Osteoblast (primary cell): Measurements from ENCODE around the gene RIMKLB. TPM values are rescaled to one million over a fixed set of nuclear protein-coding genes. Genes with fewer than 3 reads are reported as not detected.
"Not testable (repeated sequence)": the region's sequence is repeated elsewhere in the genome, so short reads cannot be mapped to it uniquely, and the experiment has no call there.

Experiments used
- DNase-seq: peaks from one replicate; pipeline ENCODE4 v3.0.0; 2011; ENCODE audit warnings: low spot score, mixed read lengths; ENCODE audit not compliant: insufficient read length; ENCODE audit errors: missing footprints
- H2AFZ ChIP-seq: 2 replicates; pipeline ENCODE4 v1.6.0; 2011; ENCODE audit warnings: mild to moderate bottlenecking, low read length
- H3K27ac ChIP-seq: 2 replicates; pipeline ENCODE4 v1.5.1; 2011; ENCODE audit warnings: mild to moderate bottlenecking, low read depth, low read length, moderate library complexity
- H3K27me3 ChIP-seq: 2 replicates; pipeline ENCODE4 v1.6.0; 2012; ENCODE audit warnings: mild to moderate bottlenecking, control low read depth, inconsistent platforms, low read length, moderate library complexity; ENCODE audit not compliant: insufficient read depth
- H3K36me3 ChIP-seq: 2 replicates; pipeline ENCODE4 v1.5.1; 2011; ENCODE audit warnings: mild to moderate bottlenecking, low read length, control low read depth, moderate library complexity; ENCODE audit not compliant: insufficient read depth
- H3K4me1 ChIP-seq: 2 replicates; pipeline ENCODE4 v1.5.1; 2011; ENCODE audit warnings: mild to moderate bottlenecking, low read length, control low read depth, moderate library complexity; ENCODE audit not compliant: insufficient read depth
- H3K4me2 ChIP-seq: 2 replicates; pipeline ENCODE4 v1.6.0; 2011; ENCODE audit warnings: mild to moderate bottlenecking, low read length; ENCODE audit not compliant: insufficient read depth
- H3K4me3 ChIP-seq: fragments of 200-600 bp; sonication (generic); 3 replicates; pipeline ENCODE4 v1.5.1; 2012; ENCODE audit warnings: mild to moderate bottlenecking, low read length, inconsistent platforms; ENCODE audit not compliant: insufficient read depth
- H3K79me2 ChIP-seq: 2 replicates; pipeline ENCODE4 v1.6.0; 2012; ENCODE audit warnings: mild to moderate bottlenecking, low read length, control low read depth, inconsistent platforms; ENCODE audit not compliant: insufficient read depth
- H3K9me3 ChIP-seq: 2 replicates; pipeline ENCODE4 v1.5.1; 2011; ENCODE audit warnings: low read depth, low read length, control low read depth
- H4K20me1 ChIP-seq: 2 replicates; pipeline ENCODE4 v1.6.0; 2012; ENCODE audit warnings: mild to moderate bottlenecking, low read length, control low read depth; ENCODE audit not compliant: insufficient read depth
- total RNA-seq: library from RNA; depleted of rRNA; stranded (reverse); fragments of >200 nt; gene quantifications from 2 replicates; pipeline ENCODE4 v1.2.3, GENCODE V29; 2012
- TF ChIP-seq, protein P1 (sequence below): IDR thresholded peaks from 2 replicates; pipeline ENCODE4 v1.5.1; 2011; ENCODE audit warnings: mild to moderate bottlenecking, low read depth, low read length, moderate library complexity; ENCODE audit errors: extremely low read depth

The RIMKLB gene
- total RNA-seq, 1 donor, result 35.5 TPM

DNA sequence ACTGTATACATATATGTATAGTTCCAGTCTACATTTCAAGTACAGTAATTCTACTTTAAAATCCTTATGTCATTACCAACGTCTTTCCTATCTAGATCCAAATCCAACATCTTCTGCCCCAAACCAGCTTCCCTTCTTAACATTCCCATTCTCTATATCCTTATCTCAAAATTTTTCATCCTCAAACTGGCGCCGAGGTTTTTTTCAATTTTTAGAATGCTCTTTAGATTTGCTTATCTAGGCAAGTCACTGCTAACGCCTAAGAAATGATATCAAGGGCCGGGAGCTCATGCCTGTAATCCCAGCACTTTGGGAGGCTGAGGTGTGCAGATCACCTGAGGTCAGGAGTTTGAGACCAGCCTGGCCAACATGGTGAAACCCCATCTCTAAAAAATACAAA lies 48.3 kb downstream of the RIMKLB start:
- peaks cover 8% of the 10 kb centered on the region for H3K4me1 ChIP-seq
- H3K4me2 ChIP-seq, result no peak overlapping the region
- TF ChIP-seq, protein P1, sequence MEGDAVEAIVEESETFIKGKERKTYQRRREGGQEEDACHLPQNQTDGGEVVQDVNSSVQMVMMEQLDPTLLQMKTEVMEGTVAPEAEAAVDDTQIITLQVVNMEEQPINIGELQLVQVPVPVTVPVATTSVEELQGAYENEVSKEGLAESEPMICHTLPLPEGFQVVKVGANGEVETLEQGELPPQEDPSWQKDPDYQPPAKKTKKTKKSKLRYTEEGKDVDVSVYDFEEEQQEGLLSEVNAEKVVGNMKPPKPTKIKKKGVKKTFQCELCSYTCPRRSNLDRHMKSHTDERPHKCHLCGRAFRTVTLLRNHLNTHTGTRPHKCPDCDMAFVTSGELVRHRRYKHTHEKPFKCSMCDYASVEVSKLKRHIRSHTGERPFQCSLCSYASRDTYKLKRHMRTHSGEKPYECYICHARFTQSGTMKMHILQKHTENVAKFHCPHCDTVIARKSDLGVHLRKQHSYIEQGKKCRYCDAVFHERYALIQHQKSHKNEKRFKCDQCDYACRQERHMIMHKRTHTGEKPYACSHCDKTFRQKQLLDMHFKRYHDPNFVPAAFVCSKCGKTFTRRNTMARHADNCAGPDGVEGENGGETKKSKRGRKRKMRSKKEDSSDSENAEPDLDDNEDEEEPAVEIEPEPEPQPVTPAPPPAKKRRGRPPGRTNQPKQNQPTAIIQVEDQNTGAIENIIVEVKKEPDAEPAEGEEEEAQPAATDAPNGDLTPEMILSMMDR, result no peak
- H2AFZ ChIP-seq, result no peak overlapping the region
- no peaks in the 10 kb centered on the region for H4K20me1 ChIP-seq
- no peak overlapping the region for H3K27ac ChIP-seq
- H3K9me3 ChIP-seq, result no peaks in the 10 kb centered on the region
- no peak overlapping the region for H3K4me3 ChIP-seq
- no peaks in the 10 kb centered on the region for H3K27me3 ChIP-seq
- DNase-seq, result no peak
- H3K79me2 ChIP-seq, result no peaks in the 10 kb centered on the region
- H3K36me3 ChIP-seq, result no peaks in the 10 kb centered on the region

GRCh38 chr12:8760076-8760475 lies 62.3 kb downstream of the RIMKLB start:
- H2AFZ ChIP-seq, DNase-seq, H3K27me3 ChIP-seq, H3K4me3 ChIP-seq, H3K4me1 ChIP-seq, H3K9me3 ChIP-seq, H3K27ac ChIP-seq, H3K79me2 ChIP-seq, H3K4me2 ChIP-seq, H4K20me1 ChIP-seq: not testable (repeated sequence)
- H3K36me3 ChIP-seq, result peaks cover 14% of the 10 kb centered on the region

DNA sequence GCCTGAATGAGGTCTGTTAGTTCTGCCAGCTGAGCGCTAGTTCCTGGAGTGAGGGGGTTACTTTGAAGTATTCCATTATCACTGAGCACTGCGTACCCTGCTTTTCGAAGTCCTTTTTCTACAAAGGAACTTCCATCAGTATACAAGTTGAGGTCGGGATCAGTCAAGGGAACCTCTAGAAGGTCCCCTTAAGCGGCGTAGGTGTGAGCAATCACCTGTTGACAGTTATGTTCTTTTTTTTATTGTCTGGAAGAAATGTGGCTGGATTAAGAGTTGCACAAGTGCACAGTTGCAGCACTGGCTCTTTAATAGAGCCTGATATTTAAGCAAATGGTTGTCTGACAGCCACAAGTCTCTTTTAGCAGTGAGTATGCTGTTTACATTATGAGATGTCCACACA lies 64.9 kb downstream of the RIMKLB start:
- not testable (repeated sequence) for DNase-seq, H3K27ac ChIP-seq, H3K4me1 ChIP-seq, H2AFZ ChIP-seq, H3K36me3 ChIP-seq, H3K4me2 ChIP-seq, H3K27me3 ChIP-seq, H3K79me2 ChIP-seq, H4K20me1 ChIP-seq, H3K4me3 ChIP-seq, H3K9me3 ChIP-seq

- H3K4me3 ChIP-seq, H2AFZ ChIP-seq, H3K4me2 ChIP-seq, H3K4me1 ChIP-seq, H3K36me3 ChIP-seq, H3K9me3 ChIP-seq, H4K20me1 ChIP-seq, H3K27me3 ChIP-seq, H3K27ac ChIP-seq, H3K79me2 ChIP-seq, DNase-seq: not testable (repeated sequence)
Measured at GRCh38 chr12:8766121-8766520, 68.3 kb downstream of the RIMKLB start.

DNA sequence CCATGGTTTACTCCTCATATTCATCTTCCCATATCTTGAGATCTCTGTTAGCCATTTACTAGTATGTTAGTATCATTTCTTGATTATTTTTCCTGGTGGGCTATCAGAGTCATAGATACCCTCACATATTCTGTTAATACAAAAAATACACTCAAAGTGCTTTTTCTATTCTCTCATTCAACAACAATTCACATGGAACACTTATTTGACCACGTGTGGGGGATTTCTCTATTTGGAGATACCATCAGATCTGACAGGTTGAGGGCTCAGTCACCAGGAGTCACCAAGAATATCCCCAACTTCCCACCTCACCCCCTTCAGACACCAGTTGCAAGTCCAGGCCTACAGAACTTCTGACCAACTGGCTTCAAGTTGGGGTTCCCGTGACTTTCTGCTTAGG lies 72.7 kb downstream of the RIMKLB start:
- no peak overlapping the region for H2AFZ ChIP-seq
- no peak overlapping the region for H3K4me2 ChIP-seq
- H3K4me1 ChIP-seq, result no peaks in the 10 kb centered on the region
- H4K20me1 ChIP-seq, result no peaks in the 10 kb centered on the region
- H3K9me3 ChIP-seq, result no peaks in the 10 kb centered on the region
- H3K36me3 ChIP-seq, result no peaks in the 10 kb centered on the region
- no peak overlapping the region for H3K27ac ChIP-seq
- H3K4me3 ChIP-seq, result no peak overlapping the region
- no peaks in the 10 kb centered on the region for H3K27me3 ChIP-seq
- no peak for DNase-seq
- H3K79me2 ChIP-seq, result no peaks in the 10 kb centered on the region
- TF ChIP-seq, protein P1, result no peak
